D721Med (cell line): ENCODE measurements around the gene TTC23.

ENCODE experiments used
- DNase-seq: peaks from one replicate; pipeline ENCODE4 v3.0.0; 2011; ENCODE audit warnings: low spot score; ENCODE audit not compliant: insufficient read length
- FAIRE-seq: peaks from 2 replicates; lab custom pipeline; 2011; peaks lifted over from hg19 to GRCh38; lab: Jason Lieb, UNC
- TF ChIP-seq, protein P1 (sequence below): IDR thresholded peaks from 2 replicates; pipeline ENCODE4 v1.5.1; 2012; ENCODE audit warnings: mild to moderate bottlenecking, control low read depth; ENCODE audit not compliant: insufficient read depth; ENCODE audit errors: missing control alignments

TTC23 gene

GRCh38 chr15:99213187-99213811 is 36.1 kb downstream of the TTC23 start:
- FAIRE-seq, result peak; percentile 66
- TF ChIP-seq, protein P1, sequence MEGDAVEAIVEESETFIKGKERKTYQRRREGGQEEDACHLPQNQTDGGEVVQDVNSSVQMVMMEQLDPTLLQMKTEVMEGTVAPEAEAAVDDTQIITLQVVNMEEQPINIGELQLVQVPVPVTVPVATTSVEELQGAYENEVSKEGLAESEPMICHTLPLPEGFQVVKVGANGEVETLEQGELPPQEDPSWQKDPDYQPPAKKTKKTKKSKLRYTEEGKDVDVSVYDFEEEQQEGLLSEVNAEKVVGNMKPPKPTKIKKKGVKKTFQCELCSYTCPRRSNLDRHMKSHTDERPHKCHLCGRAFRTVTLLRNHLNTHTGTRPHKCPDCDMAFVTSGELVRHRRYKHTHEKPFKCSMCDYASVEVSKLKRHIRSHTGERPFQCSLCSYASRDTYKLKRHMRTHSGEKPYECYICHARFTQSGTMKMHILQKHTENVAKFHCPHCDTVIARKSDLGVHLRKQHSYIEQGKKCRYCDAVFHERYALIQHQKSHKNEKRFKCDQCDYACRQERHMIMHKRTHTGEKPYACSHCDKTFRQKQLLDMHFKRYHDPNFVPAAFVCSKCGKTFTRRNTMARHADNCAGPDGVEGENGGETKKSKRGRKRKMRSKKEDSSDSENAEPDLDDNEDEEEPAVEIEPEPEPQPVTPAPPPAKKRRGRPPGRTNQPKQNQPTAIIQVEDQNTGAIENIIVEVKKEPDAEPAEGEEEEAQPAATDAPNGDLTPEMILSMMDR, result peak; percentile 96
- DNase-seq, result peak; percentile 23

- TF ChIP-seq, protein P1, result no peak
- no peak for FAIRE-seq
These were observed 37.0 kb downstream of the TTC23 start for GRCh38 chr15:99212406-99212805.

GRCh38 chr15:99211926-99212325 is 37.5 kb downstream of the TTC23 start:
- DNase-seq (no peak), FAIRE-seq (no peak)
- TF ChIP-seq, protein P1, result no peak

More at GRCh38 chr15:99212406-99212805, 37.0 kb downstream of the TTC23 start:
- DNase-seq, result no peak

- TF ChIP-seq, protein P1, result no peak
- no peak for DNase-seq
- FAIRE-seq, result no peak
These were observed 39.0 kb downstream of the TTC23 start for GRCh38 chr15:99210334-99210733.

- FAIRE-seq, result no peak
These were observed 40.1 kb downstream of the TTC23 start for GRCh38 chr15:99209326-99209725.

GRCh38 chr15:99207672-99208071 is 41.7 kb downstream of the TTC23 start:
- FAIRE-seq (no peak), DNase-seq (no peak)
- TF ChIP-seq, protein P1, result peak; percentile 5

More at GRCh38 chr15:99209326-99209725, 40.1 kb downstream of the TTC23 start:
- TF ChIP-seq, protein P1, result no peak
- no peak for DNase-seq

GRCh38 chr15:99202176-99202552 is 47.2 kb downstream of the TTC23 start:
- FAIRE-seq (no peak), DNase-seq (no peak)
- TF ChIP-seq, protein P1, result no peak
